ENCODE results near the gene ACSF3. TPM values are rescaled to one million over a fixed set of nuclear protein-coding genes. Genes with fewer than 3 reads are reported as not detected.

ACSF3 gene
- total RNA-seq, 1 experiment from 2014 or later: 54.9 TPM

DNA sequence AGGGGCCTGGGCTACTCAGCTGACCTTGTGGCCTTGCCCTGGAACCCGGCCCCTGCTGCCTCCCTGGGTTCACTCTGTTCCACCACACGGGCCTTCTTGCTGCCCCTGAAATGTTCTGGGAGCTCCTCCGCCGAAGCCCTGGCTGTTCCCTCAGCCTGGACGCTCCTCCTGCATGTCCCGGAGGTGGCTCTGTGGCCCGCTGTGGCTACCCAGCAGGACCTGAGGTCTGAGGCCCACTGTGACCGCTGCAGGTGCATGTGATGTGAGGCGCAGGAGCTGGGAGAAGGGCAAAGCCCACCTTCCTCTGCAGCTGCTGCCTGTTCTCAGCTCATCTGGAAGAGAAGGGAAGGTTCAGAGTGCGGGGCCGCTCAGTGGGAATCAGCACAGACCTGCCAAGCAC lies 38.9 kb upstream of the ACSF3 start:
- no peak overlapping the region for H3K27ac Mint-ChIP-seq (ENCODE audit: unreplicated experiment)
- intact Hi-C loops (cut with micrococcal nuclease; ENCODE audit: unreplicated experiment): no loop called here

GRCh38 chr16:89055313-89055712 lies 38.3 kb upstream of the ACSF3 start:
- no peak overlapping the region for H3K27ac Mint-ChIP-seq (ENCODE audit: unreplicated experiment)
- H3K4me1 Mint-ChIP-seq (ENCODE audit: low read depth, unreplicated experiment): peaks cover 10% of the 10 kb centered on the region
- intact Hi-C loops (cut with micrococcal nuclease; ENCODE audit: unreplicated experiment): no loop called here
- no TSS peak for BruUV-seq (replicated peaks)
- DNase-seq: no peak
- H3K4me3 Mint-ChIP-seq (ENCODE audit: low read depth, unreplicated experiment): no peak overlapping the region
- peaks cover 44% of the 10 kb centered on the region for H3K36me3 Mint-ChIP-seq (ENCODE audit: insufficient read depth, unreplicated experiment)
- no peak for TF ChIP-seq CTCF (IDR thresholded peaks at IDR 0.05; ENCODE audit: unreplicated experiment)
- peaks cover 71% of the 10 kb centered on the region for H3K27me3 Mint-ChIP-seq (ENCODE audit: unreplicated experiment)
- CTCF ChIA-PET: no interaction called here
- H3K9me3 Mint-ChIP-seq (ENCODE audit: low read depth, unreplicated experiment): no peaks in the 10 kb centered on the region

More for the DNA sequence above, 38.9 kb upstream of the ACSF3 start:
- no peak overlapping the region for H3K4me3 Mint-ChIP-seq (ENCODE audit: low read depth, unreplicated experiment)
- BruUV-seq (replicated peaks): no TSS peak
- H3K9me3 Mint-ChIP-seq (ENCODE audit: low read depth, unreplicated experiment): no peaks in the 10 kb centered on the region
- TF ChIP-seq CTCF (IDR thresholded peaks at IDR 0.05; ENCODE audit: unreplicated experiment): no peak
- H3K27me3 Mint-ChIP-seq (ENCODE audit: unreplicated experiment): peaks cover 71% of the 10 kb centered on the region
- H3K36me3 Mint-ChIP-seq (ENCODE audit: insufficient read depth, unreplicated experiment): peaks cover 44% of the 10 kb centered on the region
- CTCF ChIA-PET: no interaction called here
- no peak for DNase-seq
- H3K4me1 Mint-ChIP-seq (ENCODE audit: low read depth, unreplicated experiment): peaks cover 10% of the 10 kb centered on the region

- Mint-ChIP-seq H3K9me3 (ENCODE audit: low read depth, unreplicated experiment) (no peaks in the 10 kb centered on the region), H3K27ac (ENCODE audit: unreplicated experiment) (no peak overlapping the region), H3K4me1 (ENCODE audit: low read depth, unreplicated experiment) (peaks cover 10% of the 10 kb centered on the region), H3K27me3 (ENCODE audit: unreplicated experiment) (peaks cover 77% of the 10 kb centered on the region), H3K36me3 (ENCODE audit: insufficient read depth, unreplicated experiment) (peaks cover 43% of the 10 kb centered on the region), H3K4me3 (ENCODE audit: low read depth, unreplicated experiment) (no peak overlapping the region)
- CTCF ChIA-PET: no interaction called here
- intact Hi-C loops (cut with micrococcal nuclease; ENCODE audit: unreplicated experiment): no loop called here
- no peak for TF ChIP-seq CTCF (IDR thresholded peaks at IDR 0.05; ENCODE audit: unreplicated experiment)
- DNase-seq: no peak
- no TSS peak for BruUV-seq (replicated peaks)
Measured at GRCh38 chr16:89055894-89056555, 37.6 kb upstream of the ACSF3 start.

GRCh38 chr16:89056592-89056991 lies 37.1 kb upstream of the ACSF3 start:
- no peak overlapping the region for H3K27ac Mint-ChIP-seq (ENCODE audit: unreplicated experiment)
- peaks cover 83% of the 10 kb centered on the region for H3K27me3 Mint-ChIP-seq (ENCODE audit: unreplicated experiment)
- no peak for DNase-seq
- BruUV-seq (replicated peaks): no TSS peak
- peaks cover 10% of the 10 kb centered on the region for H3K4me1 Mint-ChIP-seq (ENCODE audit: low read depth, unreplicated experiment)
- CTCF ChIA-PET: no interaction called here
- intact Hi-C loops (cut with micrococcal nuclease; ENCODE audit: unreplicated experiment): no loop called here
- no peaks in the 10 kb centered on the region for H3K9me3 Mint-ChIP-seq (ENCODE audit: low read depth, unreplicated experiment)
- no peak overlapping the region for H3K4me3 Mint-ChIP-seq (ENCODE audit: low read depth, unreplicated experiment)
- peaks cover 38% of the 10 kb centered on the region for H3K36me3 Mint-ChIP-seq (ENCODE audit: insufficient read depth, unreplicated experiment)
- TF ChIP-seq CTCF (IDR thresholded peaks at IDR 0.05; ENCODE audit: unreplicated experiment): no peak

Data from Calu3 (cell line).